GM20431 (cell line): ENCODE measurements around the gene ATCAY.
"Not testable (repeated sequence)": the region's sequence is repeated elsewhere in the genome, so short reads cannot be mapped to it uniquely, and the experiment has no call there.

Experiments used
- in situ Hi-C: fragments of 300-500 bp; cut with MseI, MboI; formaldehyde crosslinking; loops from one replicate; pipeline ENCODE4 v1.15.0; 2020; ENCODE audit warnings: low sequenced_read_pairs; ENCODE audit not compliant: unreplicated experiment

The ATCAY gene

DNA sequence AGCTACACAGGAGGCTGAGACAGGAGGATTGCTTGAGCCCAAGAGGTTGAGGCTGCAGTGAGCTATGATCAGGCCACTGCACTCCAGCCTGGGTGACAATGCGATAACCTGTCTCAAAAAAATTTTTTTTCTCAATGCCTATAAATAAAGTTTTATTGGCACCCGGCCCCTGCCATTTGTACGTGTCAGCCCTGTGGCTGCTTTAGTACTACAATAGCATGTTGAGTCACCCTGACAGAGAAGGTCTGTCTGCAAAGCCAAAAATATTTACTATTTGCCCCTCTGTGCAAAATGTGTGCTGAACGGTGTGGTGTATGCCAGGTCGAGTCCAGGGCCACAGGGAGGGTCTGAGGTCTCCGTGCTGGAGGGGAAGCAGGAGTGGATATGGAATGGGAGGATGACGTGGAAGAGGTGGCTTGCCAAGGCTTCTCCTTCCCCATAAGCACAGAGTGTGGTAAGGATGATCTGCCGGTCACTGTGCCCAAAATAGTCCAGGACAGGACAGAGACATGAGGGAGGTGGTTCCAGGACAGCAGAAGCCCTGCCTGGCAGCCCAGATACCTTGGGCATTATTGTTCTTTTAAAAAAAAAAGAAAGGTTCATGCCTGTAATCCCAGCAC, 62.4 kb downstream of the ATCAY start:
- in situ Hi-C loops = no loop called here

DNA sequence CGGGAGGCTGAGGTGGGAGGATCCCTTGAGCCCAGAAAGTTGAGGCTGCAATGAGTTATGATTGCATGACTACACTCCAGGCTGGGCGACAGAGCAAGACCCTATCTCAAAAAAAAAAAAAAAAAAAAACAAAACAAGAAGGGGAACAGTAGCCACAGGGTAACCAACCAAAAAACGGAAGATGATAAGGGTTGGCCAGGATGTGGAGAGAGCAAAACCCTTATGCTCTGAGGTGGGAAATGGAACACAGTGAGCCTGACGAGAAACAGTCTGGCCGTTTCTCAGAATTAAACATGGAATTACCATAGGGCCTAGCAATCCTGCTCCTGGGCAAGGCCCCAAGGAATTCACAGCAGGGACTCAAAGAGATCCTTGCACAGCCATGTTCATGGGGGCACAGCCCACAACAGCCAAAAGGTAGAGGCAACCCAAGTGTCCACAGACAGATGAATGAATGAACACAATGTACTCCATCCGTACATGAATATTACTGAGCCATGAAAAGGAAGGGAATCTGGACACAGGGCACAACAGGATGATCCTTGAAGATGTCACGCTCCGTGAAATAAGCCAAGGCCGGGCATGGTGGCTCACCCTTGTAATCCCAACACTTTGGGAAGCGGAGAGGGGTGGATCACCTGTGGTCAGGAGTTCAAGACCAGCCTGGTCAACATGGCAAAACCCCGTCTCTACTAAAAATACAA, 63.7 kb downstream of the ATCAY start:
- in situ Hi-C loops = no loop called here

DNA sequence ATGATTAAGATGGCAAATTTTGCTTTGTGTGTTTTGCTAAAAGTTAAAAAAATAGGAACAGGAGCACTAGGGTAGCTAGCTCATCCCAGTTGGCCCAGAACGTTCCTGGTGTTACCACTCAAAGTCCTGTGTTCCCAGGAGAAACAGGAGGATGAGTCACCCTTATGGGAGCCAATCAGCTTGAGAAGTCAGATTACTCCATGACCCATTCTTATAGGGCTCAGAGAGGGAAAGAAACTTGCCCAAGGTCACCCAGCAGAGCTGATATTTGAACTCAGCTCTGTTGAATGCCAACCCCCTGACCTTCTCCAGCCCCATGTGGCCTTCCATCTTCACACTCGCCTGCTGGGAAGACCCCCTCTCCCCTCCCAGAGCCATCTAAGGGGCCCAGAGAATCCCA, 65.4 kb downstream of the ATCAY start:
- in situ Hi-C loops = no loop called here

DNA sequence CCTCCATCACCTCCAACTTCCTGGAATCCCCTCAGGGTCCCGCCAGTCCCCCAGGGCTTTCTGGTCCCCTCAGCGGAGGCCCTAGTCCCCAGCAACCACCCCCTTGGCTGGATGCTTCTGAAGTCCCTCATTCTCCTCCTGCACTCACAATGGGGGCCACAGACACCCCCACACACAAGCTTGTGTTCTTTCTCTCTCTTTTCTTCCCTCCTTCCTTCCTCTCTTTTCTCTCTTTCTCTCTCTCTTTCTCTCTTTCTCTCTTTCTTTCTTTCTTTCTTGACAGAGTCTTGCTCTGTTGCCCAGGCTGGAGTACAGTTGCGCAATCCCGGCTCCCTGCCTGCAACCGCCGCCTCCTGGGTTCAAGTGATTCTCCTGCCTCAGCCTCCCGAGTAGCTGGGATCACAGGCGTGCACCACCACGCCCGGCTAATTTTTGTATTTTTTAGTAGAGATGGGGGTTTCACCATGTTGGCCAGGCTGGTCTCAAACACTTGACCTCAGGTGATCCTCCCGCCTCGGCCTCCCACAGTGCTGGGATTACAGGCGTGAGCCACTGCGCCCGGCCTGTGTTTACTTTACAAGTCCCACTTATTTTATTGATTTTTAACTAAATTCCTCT, 66.9 kb downstream of the ATCAY start:
- in situ Hi-C loops = not testable (repeated sequence)

DNA sequence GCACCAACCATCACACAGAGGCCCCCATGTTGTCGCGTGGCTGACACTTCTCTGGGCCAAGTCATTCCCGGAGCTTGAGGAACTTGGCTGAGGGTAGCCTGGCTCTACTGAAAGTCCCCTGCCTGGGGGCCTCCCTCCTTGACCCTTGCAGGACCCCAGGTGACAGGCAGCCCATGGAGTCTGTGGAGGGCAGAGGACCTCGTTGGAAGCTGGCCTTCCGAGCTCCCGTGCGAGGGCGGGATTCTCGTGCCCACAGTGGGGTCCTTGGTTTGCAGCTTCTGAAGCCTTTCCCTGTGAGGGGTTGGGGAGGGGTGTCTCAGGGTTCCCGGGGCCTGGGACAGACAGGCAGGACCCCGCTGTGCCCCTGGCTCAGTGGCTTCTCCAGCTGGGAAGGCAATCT, 68.8 kb downstream of the ATCAY start:
- in situ Hi-C loops = no loop called here

DNA sequence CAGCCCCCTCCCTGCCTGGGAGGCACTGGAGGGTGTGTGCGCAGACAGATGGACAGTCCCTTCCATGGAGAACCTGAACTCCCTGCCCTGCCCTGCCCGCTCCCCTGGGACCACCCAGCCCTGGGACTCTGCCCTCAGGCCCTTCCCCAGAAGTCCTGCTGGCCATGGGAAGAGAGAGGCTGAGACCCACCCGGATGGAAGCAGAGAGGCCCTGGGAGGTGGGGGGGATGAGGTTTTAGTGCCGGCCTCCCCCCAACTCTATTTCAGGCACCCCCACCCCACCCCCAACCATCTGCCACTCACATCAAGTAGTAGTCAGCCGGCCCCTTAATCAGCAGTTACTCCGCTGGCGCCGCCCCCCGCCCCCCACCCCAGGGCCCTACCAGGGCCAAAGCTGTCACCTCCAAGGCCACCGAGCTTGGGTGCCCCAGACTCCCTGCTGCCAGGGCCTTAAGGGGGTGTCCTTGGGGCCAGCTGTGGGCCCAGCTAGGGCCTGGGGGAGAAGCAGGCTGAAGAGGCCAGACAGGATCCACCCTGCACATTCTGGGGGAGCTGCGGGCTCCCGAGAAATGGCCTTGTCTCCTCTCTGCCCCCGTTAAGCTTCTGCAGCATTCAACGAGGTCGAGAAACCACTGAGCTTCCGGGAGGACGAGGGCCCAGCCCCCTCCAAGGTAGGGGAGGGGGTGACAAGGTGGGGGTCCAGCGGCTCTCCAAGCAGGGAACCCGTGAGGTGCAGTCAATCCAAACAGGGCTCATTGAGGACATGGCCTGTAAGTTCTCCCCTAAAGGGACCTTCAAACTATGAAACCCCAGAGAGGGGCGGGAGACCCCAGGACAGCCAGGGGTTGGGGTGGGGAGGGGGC, 69.7 kb downstream of the ATCAY start:
- in situ Hi-C loops = no loop called here

DNA sequence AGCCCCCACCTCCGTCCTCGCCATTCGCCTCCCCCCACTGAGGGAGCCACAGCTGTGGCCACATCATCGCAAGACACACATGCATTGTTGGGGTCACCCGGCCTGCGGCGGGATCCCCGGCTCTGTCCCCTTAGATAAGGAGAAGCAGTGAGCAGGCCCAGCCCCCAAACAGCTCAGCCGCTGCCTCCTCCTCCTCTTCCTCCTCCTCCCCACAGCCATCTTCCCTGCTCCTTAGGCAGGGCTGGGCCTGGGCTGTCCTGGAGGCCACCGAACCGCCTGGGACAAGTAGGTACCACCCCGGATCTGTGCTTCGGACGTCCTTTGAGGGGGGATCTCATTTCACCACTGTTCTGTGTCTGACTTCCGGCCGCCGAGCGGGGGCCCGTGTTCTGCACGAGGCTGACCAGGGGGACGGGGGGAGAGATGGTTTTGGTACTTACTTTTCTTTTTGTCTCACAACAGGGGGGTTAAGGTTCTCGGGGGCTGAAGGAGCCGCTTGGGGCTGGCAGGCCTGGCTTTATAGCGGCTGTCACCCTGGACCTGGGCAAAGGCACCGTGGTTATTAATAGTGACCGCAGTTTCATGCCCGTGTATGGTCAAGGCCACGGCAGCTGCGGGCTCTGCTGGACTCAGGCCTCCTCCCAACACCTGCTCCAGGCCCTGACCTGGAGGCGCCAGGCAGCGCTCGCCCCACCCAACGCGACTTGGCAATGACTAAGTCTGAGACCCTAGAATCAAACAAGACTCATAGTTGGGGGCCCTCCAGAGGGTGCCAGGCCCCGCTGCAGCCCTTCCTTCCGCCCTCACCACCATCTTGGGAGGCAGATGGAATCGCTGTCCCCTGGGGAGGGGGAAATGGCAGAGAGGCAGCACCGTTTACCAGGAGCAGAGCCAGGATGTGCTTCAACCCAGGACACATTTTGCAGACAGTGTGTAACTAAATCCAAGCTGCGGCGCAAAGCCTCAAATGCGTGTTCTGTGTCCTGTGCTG, 70.7 kb downstream of the ATCAY start:
- in situ Hi-C loops = no loop called here

DNA sequence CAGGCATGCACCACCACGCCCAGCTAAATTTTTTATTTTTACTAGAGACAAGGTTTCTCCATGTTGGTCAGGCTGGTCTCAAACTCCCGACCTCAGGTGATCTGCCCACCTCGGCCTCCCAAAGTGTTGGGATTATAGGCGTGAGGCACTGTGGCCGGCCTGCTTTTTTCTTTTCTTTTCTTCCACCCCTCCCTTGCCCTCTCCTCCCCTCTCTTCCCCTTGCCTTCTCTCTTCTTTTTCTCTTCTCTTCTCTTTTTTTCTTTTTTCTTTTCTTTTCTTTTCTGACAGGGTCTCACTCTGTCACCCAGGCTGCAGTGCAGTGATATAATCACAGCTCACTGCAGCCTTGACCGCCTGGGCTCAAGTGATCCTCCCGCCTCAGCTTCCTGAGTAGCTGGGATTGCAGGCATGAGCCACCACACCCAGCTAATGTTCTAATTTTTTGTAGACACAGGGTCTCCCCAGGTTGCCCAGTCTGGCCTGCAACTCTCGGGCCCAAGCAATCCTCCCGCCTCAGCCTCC, 72.3 kb downstream of the ATCAY start:
- in situ Hi-C loops = not testable (repeated sequence)

DNA sequence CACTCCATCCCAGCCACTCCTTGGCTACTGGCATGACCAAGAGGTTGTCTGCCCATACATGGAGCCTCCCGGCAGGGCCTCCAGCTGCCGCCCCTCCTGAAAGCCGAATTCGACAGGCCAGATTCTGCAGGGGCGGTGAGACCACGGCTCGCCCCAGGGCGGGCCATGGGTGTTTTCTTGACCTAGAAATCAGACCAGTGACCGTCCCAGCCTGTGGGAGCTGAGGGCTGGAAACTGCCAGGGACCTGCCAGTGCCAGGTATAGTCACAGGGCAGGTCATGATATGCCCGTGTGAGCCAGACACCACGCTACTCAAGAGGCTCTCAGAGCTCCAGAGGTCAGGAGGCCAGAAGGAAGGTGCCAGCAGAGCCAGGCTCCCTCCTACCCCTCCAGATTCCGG, 73.6 kb downstream of the ATCAY start:
- in situ Hi-C loops = no loop called here

DNA sequence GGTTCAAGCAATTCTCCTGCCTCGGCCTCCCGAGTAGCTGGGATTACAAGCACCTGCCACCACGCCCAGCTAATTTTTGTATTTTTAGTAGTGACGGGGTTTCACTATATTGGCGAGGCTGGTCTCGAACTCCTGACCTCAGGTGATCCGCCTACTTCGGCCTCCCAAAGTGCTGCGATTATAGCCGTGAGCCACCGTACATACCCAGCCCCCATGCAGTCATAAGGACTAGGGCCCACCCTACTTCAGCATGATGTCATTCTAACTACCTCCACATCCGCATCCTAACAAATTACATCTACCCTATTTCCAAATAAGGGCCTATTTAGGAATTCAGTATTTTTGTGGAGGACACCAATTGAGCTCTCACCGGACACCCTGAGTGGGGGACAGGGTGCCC, 74.8 kb downstream of the ATCAY start:
- in situ Hi-C loops = not testable (repeated sequence)

DNA sequence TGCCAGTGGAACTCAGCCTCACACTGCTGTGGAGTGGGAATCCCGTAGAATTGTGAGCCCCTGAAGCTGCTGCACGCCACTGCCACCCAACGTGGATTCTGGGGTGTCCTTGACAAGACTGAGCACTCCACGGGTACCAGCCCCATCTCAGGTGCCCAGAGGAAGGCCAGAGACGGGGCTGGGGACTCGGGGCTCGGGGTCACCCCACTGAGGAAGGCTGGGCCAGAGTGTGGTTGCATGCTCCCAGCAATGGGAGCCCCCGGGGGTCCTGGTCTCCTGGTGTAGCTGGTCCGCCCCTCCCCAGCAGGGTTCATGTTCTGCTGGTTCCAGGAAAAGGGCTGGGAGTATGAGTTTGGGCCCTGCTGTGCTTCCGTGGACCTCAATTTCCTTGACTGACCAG, 75.2 kb downstream of the ATCAY start:
- in situ Hi-C loops = no loop called here

DNA sequence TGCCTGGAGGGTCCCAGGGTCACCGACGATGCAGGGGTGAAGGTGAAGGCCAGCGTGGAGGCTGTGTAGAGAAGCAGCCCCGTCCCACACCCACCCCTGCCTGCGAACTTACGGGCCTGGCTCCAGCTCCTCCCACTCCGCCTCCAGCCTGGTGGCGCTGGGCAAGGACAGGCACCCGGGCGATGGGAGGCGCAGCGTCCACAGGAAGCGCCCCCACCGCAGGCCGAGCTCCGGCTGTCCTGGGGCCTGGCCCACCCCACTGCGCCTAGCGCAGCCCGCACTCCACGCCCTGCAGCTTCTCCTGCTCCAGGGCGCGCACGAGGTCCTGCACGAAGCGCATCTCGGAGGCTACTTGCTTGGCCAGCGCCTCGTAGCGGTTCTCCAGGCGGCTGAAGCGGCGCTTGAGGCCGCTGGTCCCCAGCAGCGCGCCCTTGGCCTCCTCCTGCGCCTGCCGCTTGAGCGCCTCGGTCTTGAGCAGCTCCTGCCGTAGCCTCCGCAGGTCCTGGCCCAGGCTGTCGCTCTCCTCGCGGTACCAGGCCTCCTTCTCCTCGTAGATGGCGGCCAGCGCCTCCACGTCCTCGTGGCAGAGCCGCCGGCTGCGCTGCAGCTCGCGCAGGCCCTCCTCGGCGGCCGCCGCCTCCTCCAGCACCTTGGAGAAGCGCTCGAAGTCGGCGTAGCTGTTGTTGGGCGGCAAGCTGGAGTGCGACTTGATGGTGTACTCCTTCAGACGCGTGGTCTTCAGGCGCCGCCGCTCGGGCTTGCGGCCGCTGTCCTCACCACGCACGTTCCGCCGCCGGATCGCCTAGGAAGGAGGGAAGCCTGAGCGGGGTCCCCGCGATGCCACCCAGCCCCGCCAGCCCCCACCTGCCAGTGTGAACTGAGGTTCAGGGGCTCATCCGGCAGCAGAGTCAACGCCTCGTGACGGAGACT, 78.6 kb downstream of the ATCAY start:
- in situ Hi-C loops = no loop called here

DNA sequence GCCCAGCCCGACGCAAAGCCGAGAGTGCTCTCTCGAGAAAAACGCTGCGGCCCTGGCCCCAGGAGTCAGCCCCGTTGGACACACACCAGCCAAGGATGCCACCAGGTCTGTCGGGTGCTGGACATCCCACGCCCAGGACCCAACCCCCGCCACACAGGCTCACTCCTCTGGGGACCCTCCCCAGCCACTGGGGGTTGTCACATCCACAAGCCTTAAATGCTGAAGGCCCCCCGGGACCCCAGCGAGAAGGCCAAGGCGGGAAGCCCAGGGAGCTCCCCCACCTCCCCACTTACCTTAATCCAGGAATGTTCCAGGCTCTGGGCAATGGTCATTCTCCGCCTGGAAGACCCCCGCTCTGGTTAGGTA, 79.3 kb downstream of the ATCAY start:
- in situ Hi-C loops = no loop called here

DNA sequence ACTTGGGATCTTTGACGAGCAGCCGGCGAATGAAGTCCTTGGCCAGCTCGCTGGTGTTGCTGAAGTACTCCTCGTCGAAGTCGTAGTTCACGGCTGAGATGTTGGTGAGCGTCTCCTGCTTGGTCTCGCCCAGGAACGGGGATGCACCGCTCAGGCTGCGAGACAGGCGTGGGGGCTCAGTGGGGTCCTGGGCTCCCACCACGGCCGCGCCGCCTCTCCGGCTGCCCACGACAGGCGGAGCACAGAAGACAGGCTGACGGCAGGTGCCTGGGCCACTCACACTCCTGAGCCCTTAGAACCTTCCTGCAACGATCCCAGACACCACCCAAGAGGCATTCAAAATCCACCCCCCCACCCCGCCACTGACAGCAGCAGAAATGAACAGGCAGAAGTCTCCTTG, 80.5 kb downstream of the ATCAY start:
- in situ Hi-C loops = no loop called here

DNA sequence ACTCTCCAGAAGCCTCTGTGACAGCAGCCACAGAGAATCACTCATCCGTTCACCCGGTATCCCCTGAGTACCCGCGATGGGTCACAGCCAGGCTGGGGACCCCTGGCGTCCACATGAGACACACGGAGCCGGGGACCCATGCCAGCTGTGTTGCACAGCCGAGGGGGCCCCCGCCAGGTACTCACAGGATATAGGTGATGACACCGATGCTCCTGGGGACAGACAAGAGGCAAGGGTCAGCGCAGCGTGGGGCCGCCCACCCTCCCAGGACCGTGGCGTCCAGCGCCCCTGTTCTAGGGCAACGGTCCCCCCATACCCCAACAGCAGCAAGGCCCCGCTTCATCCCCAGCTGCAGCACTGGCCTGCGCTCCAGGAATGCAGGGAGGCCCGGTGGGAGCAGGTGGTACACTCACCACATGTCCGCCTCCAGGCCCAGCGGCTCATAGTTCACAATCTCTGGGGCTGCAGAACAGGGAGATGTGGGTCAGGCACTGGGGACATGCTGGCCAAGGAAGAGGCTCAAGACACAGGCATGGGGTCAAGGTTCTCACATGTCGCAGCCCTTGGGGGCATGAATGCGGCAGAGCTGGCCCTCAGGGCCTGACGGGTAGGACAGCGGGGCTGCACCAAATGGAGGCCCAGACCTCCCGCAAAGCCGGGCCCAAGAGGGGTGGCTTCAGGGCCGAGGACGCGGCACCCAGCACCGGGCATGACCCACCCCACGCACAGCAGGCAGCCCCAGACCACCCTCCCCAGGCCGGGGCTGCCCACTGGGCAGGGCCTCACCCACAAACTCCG, 83.2 kb downstream of the ATCAY start:
- in situ Hi-C loops = no loop called here

DNA sequence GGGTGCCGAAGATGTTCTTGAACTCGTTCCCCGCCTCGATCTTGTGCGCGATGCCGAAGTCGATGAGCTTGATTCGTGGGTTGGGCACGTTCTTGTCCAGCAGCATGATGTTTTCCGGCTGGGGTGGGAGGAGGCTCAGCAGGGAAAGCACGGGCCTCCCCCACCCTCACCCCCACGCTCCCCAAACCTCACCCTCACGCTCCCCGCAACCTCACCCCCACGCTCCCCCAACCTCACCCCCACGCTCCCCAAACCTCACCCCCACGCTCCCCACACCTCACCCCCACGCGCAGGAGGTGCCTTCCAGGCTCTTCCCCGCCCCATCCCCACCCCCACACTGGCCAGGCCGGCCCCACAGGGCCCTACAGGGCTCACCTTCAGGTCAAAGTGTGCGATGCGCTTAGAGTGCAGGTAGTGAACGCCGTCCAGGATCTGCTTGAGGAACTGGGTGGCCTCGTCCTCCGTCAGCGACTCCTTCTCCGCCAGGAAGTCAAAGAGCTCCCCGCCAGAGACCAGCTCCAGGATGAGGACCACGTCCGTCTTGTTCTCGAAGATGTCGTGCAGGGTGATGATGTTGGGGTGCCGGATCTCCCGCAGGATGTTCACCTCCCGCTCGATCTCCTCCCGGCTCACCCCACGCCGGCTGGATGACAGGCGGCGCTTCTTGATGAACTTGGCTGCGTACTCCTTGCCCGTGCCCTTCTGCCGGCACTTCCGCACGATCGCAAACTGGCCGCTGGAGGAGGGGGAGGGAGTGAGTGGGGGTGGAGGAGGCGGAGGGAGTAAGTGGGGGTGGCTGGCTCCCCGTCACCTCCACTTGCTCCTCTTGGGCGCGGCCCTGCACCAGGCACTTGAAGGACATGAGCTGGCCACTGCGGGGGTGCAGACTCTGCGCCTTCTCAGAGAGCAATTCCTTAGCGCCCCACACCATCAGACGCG, 84.0 kb downstream of the ATCAY start:
- in situ Hi-C loops = no loop called here
